Common myeloid progenitor, CD34-positive (primary cell): ENCODE measurements around the gene SMARCE1.

Experiments used
- CTCF ChIA-PET: fragments of 350-600 bp; sonication (Branson Sonifier 250); formaldehyde crosslinking; loops from one replicate; lab custom pipeline; 2021; ENCODE audit warnings: antibody characterized with exemption; lab: Charles Lee
- POLR2A ChIA-PET: fragments of 350-600 bp; sonication (Branson Sonifier 250); formaldehyde crosslinking; loops from one replicate; lab custom pipeline; 2021; ENCODE audit warnings: antibody characterized with exemption; lab: Charles Lee
- DNase-seq, 3 donors: peaks; one replicate each; pipeline versions ENCODE4 v3.0.0 to v3.0.0-alpha.2; 2013
- H3K27ac ChIP-seq, 2 experiments: 1 replicate in 1 of 2; 2 replicates in 1 of 2; pipeline ENCODE4 v1.7.0; 2013; ENCODE audit warnings: inconsistent platforms in 2 of 2, low read length in 2 of 2, mild to moderate bottlenecking in 2 of 2, low read depth in 1 of 2, moderate library complexity in 1 of 2; ENCODE audit not compliant: severe bottlenecking in 2 of 2, insufficient read depth in 1 of 2, poor library complexity in 1 of 2
- H3K27me3 ChIP-seq, 5 experiments: replicated peaks in 2 of 5; 1 replicate in 3 of 5; 2 replicates in 2 of 5; pipeline versions ENCODE4 v1.6.1 to v1.7.0; 2013; ENCODE audit warnings: low read length in 4 of 5, mild to moderate bottlenecking in 2 of 5, moderate library complexity in 2 of 5, inconsistent platforms in 1 of 5; ENCODE audit not compliant: insufficient read depth in 5 of 5, control insufficient read depth in 4 of 5
- H3K36me3 ChIP-seq, 4 experiments: 1 replicate in 2 of 4; 2 replicates in 2 of 4; pipeline versions ENCODE4 v1.6.1 to v1.7.0; 2013; ENCODE audit warnings: low read length in 3 of 4, control low read depth in 1 of 4, mild to moderate bottlenecking in 1 of 4; ENCODE audit not compliant: control insufficient read depth in 4 of 4, insufficient read depth in 4 of 4
- H3K4me1 ChIP-seq, 4 experiments: 1 replicate in 3 of 4; 2 replicates in 1 of 4; pipeline versions ENCODE4 v1.6.1 to v1.7.1; 2013; ENCODE audit warnings: low read length in 3 of 4, mild to moderate bottlenecking in 3 of 4, control low read depth in 1 of 4, inconsistent platforms in 1 of 4, moderate library complexity in 1 of 4; ENCODE audit not compliant: control insufficient read depth in 4 of 4, insufficient read depth in 4 of 4; ENCODE audit errors: control extremely low read depth in 1 of 4
- H3K4me3 ChIP-seq, 7 experiments: 1 replicate in 4 of 7; 2 replicates in 3 of 7; pipeline versions ENCODE4 v1.5.1 to v1.7.0; 2013; ENCODE audit warnings: mild to moderate bottlenecking in 7 of 7, low read length in 6 of 7, moderate library complexity in 6 of 7, inconsistent platforms in 2 of 7, low read depth in 2 of 7, control low read depth in 1 of 7; ENCODE audit not compliant: insufficient read depth in 4 of 7, control insufficient read depth in 1 of 7; ENCODE audit errors: extremely low read depth in 1 of 7
- H3K9me3 ChIP-seq, 5 experiments: 1 replicate in 4 of 5; 2 replicates in 1 of 5; pipeline versions ENCODE4 v1.6.1 to v1.7.1; 2013; ENCODE audit warnings: low read length in 4 of 5, mild to moderate bottlenecking in 2 of 5, inconsistent platforms in 1 of 5, low read depth in 1 of 5, moderate library complexity in 1 of 5; ENCODE audit not compliant: control insufficient read depth in 4 of 5, insufficient read depth in 2 of 5; ENCODE audit errors: control extremely low read depth in 1 of 5
- WGBS: methylation state at CpG from one replicate; pipeline ENCODE4 v1.1.5; 2013; ENCODE audit not compliant: insufficient coverage; 5-methylcytosine and 5-hydroxymethylcytosine counted together

SMARCE1 gene

GRCh38 chr17:40666331-40666730 is 18.7 kb upstream of the SMARCE1 start:
- peaks cover 0 to 3% (median 0%) of the 10 kb centered on the region in 4 experiments for H3K4me1 ChIP-seq
- POLR2A ChIA-PET, result interaction anchor here (0.7 kb wide), 1 partner anchor 230 kb away, joined by 3 read pairs; no protein-coding TSS in a partner anchor

GRCh38 chr17:40664582-40665333 is 17.1 kb upstream of the SMARCE1 start, which contains the start of gene KRT222:
Gene KRT222 (minus strand): TSS chr17:40665177. CDS start chr17:40665099, 78 bp downstream.
- Histone ChIP-seq H3K27me3 (peaks cover 14 to 50% (median 21%) of the 10 kb centered on the region in 5 experiments), H3K36me3 (no peaks in the 10 kb centered on the region), H3K27ac (no peak within 1 kb of the TSS), H3K4me3 (peak within 1 kb of the TSS in 1 of 7 experiments; percentile 8), H3K9me3 (no peaks in the 10 kb centered on the region), H3K4me1 (peaks cover 0 to 3% (median 0%) of the 10 kb centered on the region in 4 experiments)
- DNase-seq, result no peak
- ChIA-PET CTCF (no interaction called here), POLR2A (interaction anchor here (0.6 to 1.0 kb wide), 2 partner anchors 11 to 49 kb away, joined by 3 read pairs; no protein-coding TSS in a partner anchor)
- 20% methylated on average over 4 of the region's 12 CpGs for WGBS

More at GRCh38 chr17:40666331-40666730, 18.7 kb upstream of the SMARCE1 start:
- CTCF ChIA-PET, result interaction anchor here (0.6 kb wide), 1 partner anchor 1413 kb away, joined by 3 read pairs; no protein-coding TSS in a partner anchor
- no peaks in the 10 kb centered on the region for H3K36me3 ChIP-seq
- H3K27me3 ChIP-seq, result peaks cover 14 to 55% (median 24%) of the 10 kb centered on the region in 5 experiments
- H3K27ac ChIP-seq, result no peak overlapping the region
- no peak for DNase-seq
- H3K9me3 ChIP-seq, result no peaks in the 10 kb centered on the region
- no peak overlapping the region for H3K4me3 ChIP-seq

GRCh38 chr17:40663252-40663651 is 15.6 kb upstream of the SMARCE1 start:
- Histone ChIP-seq H3K27me3 (peaks cover 16 to 48% (median 21%) of the 10 kb centered on the region in 5 experiments), H3K4me1 (peaks cover 0 to 3% (median 0%) of the 10 kb centered on the region in 4 experiments), H3K36me3 (no peaks in the 10 kb centered on the region), H3K27ac (no peak overlapping the region), H3K9me3 (no peaks in the 10 kb centered on the region), H3K4me3 (no peak overlapping the region)
- 94% methylated on average over 2 of the region's 3 CpGs for WGBS
- no peak for DNase-seq
- POLR2A ChIA-PET, result no interaction called here
- CTCF ChIA-PET, result no interaction called here

DNA sequence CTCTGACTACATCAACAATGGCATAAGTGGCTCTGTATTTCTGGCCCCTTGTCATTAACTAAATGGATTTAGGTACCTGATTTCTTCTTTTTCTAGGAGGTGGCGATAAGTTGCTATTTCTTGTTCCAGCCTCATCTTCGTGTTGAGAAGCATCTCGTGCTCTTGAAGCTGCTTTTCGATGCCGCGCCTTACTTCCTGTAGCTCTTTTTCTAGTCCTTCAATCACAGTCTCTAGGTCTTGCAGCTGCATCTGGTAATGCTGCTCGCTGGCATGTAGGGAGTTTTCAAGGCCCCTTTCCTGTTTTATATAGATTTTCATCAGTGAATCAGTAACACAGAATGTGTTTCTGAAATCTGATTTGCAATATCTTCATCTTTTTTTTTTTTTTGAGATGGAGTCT is 12.3 kb upstream of the SMARCE1 start:
- CTCF ChIA-PET, result no interaction called here
- POLR2A ChIA-PET, result no interaction called here
- WGBS, result 90% methylated on average over 7 of the region's 7 CpGs
- Histone ChIP-seq H3K36me3 (no peaks in the 10 kb centered on the region), H3K27me3 (peaks cover 10 to 37% (median 21%) of the 10 kb centered on the region in 5 experiments), H3K9me3 (no peaks in the 10 kb centered on the region), H3K4me3 (no peak overlapping the region), H3K27ac (no peak overlapping the region), H3K4me1 (peaks cover 0 to 2% (median 0%) of the 10 kb centered on the region in 4 experiments)
- DNase-seq, result no peak

DNA sequence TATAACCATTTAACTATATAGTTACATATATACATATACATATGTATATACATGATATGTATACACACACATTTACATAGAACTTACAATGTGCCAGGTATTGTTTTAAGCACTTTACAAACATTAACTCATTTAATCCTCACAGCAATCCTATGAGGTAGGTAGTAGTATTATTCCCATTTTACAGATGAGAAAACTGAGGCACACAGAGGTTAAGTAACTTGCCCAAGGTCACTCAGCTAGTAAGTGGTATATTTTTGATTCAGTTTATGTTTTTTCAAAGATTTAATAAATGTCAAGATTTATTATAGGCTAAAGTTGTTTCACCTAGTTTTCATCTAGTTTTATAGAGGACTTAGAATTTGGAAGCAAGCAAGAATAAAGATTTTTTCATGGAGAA is 10.8 kb upstream of the SMARCE1 start:
- Histone ChIP-seq H3K36me3 (no peaks in the 10 kb centered on the region), H3K9me3 (no peaks in the 10 kb centered on the region), H3K4me3 (no peak overlapping the region), H3K4me1 (no peaks in the 10 kb centered on the region), H3K27me3 (peaks cover 5 to 23% (median 15%) of the 10 kb centered on the region in 5 experiments), H3K27ac (no peak overlapping the region)
- ChIA-PET POLR2A (no interaction called here), CTCF (no interaction called here)
- no peak for DNase-seq

DNA sequence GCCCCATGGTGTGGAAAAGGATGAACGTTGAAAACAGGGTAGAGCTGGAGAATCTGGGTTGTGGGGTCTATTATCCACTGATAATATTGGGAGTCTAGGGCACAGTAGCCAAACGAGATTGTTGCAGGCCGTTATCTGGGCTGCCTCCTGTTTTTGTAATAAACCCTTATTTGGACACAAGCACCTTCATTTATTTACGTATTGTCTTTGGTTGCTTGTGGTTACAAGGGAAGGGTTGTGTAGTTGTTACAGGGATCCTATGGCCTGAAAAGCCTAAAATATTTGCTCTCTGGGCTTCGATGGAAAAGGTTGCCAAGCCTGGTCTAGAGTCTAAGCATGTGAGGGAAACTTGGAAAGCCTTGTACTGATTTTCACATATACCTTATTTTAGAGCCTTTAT is 4.3 kb upstream of the SMARCE1 start:
- no peaks in the 10 kb centered on the region for H3K36me3 ChIP-seq
- POLR2A ChIA-PET, result no interaction called here
- no peak for DNase-seq
- no peak overlapping the region for H3K4me3 ChIP-seq
- no peak overlapping the region for H3K27ac ChIP-seq
- 100% methylated on average over 1 of the region's 5 CpGs for WGBS
- H3K9me3 ChIP-seq, result no peaks in the 10 kb centered on the region
- H3K4me1 ChIP-seq, result peaks cover 0 to 12% (median 8%) of the 10 kb centered on the region in 4 experiments
- CTCF ChIA-PET, result no interaction called here
- peaks cover 0 to 3% (median 0%) of the 10 kb centered on the region in 5 experiments for H3K27me3 ChIP-seq

- peak overlapping the region; percentile 100 for H3K27ac ChIP-seq
- peaks cover 7 to 28% (median 18%) of the 10 kb centered on the region in 4 experiments for H3K4me1 ChIP-seq
- DNase-seq, result peak in 1 of 3 donors; percentile 6
- no peaks in the 10 kb centered on the region for H3K9me3 ChIP-seq
- WGBS, result 3% methylated on average over 27 of the region's 28 CpGs
- H3K36me3 ChIP-seq, result peaks cover 0 to 10% (median 8%) of the 10 kb centered on the region in 4 experiments
- CTCF ChIA-PET, result interaction anchor here (2.1 kb wide), 1 partner anchor 20 kb away, joined by 7 read pairs; no protein-coding TSS in a partner anchor
- H3K27me3 ChIP-seq, result no peaks in the 10 kb centered on the region
- H3K4me3 ChIP-seq, result peak overlapping the region; percentile 64 to 98 (median 91)
- POLR2A ChIA-PET, result no interaction called here
Observed at GRCh38 chr17:40648384-40648968, 858 bp upstream of the SMARCE1 start.
